Stimulated activated CD4-positive, alpha-beta T cell treated with anti-CD3 and anti-CD28 coated beads, TNF-alpha, amount 100 ng/mL, for 4 hours (primary cell): ENCODE results near the gene SPSB4.
"Not testable (repeated sequence)": the region's sequence is repeated elsewhere in the genome, so short reads cannot be mapped to it uniquely, and the experiment has no call there.

Source experiments
- DNase-seq, 3 experiments: peaks; one replicate each; pipeline ENCODE4 v3.0.0-alpha.2; 2020; ENCODE audit warnings: low read depth in 3 of 3

The SPSB4 gene

DNA sequence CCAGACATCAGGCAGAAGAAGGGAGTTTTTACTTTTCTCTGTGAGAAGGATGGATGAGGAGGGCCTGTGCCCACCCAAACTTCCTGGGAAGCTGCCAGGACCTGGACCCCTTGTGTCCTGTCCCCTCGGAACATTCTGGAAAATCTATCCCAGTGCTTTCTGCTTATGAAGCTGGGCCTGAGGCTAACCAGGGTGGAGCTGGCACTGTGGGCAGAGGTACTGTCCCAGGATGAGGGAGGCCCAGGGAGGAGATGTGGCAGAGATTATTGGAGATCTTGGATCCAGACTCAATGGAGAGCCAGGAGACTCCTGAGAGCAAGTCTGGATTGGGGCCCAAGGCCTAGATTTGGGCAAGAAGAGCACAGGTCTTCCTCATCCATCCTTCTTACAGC, 44.4 kb downstream of the SPSB4 start:
- no peak for DNase-seq

DNA sequence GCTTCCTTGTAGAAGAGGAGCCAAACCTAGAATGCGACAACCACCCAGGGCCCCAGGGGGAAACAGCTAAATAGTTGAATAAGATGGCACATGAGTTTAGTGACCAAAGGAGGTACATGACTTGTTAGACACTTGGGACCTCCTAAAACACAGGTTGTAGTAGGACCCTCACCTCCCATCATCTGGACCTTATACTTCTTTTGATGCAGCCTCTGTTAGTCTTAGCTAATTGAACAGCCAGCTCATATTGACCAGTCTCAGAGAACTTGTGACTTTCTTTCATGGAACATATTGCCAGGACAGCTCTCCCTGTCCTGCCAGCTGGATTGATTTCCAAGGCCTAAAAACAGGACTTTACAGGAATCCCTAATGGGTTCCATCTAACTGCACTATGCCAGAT, 45.0 kb downstream of the SPSB4 start:
- DNase-seq: no peak

- DNase-seq: no peak
Measured at GRCh38 chr3:141096981-141097380, 45.8 kb downstream of the SPSB4 start.

DNA sequence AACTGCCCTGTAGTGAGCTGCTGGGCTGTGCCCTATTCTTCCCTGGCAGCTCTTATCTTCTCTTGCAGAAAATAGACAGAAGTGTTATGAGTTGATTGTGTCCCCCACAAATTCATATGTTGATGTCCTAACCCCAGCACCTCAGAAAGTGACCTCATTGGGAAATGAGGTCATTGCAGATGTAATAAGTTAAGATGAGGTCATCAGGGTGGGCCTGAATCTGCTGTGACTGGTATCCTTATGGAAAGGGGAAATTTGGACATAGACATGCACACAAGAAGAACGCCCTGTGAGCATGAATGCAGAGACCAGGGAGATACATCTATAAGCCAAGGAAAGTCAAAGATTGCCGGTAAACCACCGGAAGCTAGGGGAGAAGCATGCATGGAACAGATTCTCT, 49.0 kb downstream of the SPSB4 start:
- no peak for DNase-seq

DNA sequence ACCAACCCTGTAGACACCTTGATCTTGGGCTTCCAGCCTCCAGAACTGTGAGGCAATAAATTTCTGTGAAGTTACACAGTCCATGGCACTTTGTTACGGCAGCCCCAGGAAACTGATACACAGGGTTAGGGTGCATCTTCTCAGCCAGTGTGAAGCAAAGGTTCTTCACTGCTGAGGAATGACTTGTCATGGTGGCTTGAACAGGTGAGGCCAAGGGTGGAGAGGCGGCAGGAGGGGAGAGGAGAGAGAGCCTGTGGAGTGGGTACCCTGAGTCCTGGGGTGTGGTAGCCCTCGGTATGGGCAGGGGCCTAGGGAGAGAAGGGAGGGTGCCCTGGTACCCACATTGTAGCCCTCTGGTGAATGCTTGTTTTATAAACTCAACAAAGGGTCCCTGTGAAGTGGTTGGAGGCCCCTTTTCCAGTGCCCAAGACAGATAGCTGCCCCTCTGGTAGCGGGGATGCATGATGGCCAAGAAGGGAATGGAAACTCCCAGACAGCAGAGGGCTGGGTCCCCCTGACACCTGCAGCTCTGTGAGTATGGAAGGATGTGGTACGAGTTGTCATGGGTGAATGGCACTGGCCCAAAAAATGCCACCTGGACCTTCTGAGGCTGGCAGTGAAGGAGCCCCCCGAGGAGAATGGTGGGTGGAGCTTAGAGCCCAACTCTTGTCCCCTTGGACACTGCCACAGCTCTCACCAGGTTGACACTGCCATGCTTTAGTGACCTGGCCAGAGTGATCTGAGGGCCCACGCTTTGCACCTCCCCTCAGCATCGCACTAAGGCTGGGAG, 49.6 kb downstream of the SPSB4 start:
- no peak for DNase-seq

GRCh38 chr3:141102372-141102771, 51.2 kb downstream of the SPSB4 start:
- no peak for DNase-seq

GRCh38 chr3:141103067-141103466, 51.9 kb downstream of the SPSB4 start:
- DNase-seq: no peak

DNA sequence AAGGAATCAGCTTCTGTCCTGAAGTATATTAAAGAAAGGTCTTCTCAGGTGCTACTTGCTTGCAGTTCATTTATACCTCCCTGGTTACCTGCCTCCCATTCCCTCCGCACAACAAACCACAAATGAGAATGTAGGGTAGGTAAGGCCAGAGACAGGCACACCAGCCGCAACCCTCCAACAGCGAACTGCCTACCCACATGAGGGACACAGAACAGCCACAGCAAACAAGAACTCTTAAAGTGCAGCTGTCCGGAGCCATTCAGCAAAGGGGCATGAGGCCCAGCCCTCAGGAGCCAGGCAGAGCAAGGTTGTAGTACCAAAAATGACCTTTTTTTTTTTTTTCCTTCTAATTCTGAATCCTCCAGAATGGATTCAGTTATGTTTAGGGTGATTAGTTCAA, 52.4 kb downstream of the SPSB4 start:
- no peak for DNase-seq

- DNase-seq: no peak
Measured at GRCh38 chr3:141104151-141104821, 53.1 kb downstream of the SPSB4 start.

GRCh38 chr3:141105828-141106628, 54.9 kb downstream of the SPSB4 start:
- DNase-seq: peak in 2 of 3 experiments; percentile 13 to 31

- DNase-seq: no peak
Measured at GRCh38 chr3:141106842-141107241, 55.7 kb downstream of the SPSB4 start.

DNA sequence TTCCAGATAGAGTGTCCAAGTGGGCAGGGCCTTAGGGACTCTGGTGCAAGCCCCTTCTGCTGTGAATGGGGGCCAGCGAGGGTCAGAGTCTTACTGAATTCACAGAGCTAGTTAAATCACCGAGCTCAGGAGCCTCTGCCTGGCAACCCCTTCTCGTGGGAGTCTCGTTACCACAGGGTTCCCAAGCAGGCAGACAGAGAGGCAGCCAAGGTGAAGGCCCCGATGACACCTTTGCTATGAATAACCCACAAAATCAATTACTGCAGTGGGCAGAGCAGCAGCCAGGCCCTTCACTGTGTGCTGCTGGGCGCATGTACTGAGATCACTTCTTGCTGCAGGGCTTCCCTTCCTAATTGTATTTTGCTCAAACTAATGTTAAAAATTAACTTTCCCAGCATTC, 56.9 kb downstream of the SPSB4 start:
- DNase-seq: no peak

DNA sequence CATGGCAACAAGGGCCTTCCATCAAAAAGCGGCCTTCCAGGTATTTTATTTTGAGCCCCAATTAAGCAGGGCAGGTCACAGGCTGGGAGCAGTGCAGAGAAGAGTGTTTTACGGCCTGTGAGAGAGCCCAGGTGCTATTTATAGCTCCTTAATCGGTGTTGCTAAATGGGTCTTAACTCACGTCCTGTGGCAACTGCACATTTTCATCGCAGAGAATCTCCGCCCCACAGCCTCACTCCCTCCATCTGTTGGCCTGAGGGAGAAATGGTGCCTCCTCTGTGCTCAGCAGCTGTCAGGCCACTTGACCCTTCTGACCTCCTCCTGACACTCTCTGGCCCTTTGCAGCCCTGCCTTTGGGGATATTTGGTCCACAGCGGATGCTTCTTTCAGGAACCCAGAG, 58.6 kb downstream of the SPSB4 start:
- DNase-seq: no peak

DNA sequence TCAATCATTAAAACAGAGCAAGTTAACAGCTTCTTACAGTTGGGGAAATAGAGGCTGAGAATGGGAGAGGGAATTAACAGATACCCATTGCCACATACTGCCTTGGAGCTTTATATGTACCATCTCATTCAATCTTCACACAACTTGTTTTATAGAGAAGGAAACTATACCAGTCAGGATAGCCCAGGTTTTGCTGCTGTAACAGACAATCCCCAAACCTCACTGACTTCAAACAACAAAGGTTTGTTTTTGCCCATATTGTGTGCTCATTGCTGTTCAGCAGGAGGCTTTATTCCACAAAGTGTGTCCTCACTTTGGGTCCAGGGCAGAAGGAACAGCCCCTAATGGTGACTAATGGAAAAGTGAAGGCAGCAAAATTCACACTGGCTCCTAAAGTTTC, 59.2 kb downstream of the SPSB4 start:
- no peak for DNase-seq

DNA sequence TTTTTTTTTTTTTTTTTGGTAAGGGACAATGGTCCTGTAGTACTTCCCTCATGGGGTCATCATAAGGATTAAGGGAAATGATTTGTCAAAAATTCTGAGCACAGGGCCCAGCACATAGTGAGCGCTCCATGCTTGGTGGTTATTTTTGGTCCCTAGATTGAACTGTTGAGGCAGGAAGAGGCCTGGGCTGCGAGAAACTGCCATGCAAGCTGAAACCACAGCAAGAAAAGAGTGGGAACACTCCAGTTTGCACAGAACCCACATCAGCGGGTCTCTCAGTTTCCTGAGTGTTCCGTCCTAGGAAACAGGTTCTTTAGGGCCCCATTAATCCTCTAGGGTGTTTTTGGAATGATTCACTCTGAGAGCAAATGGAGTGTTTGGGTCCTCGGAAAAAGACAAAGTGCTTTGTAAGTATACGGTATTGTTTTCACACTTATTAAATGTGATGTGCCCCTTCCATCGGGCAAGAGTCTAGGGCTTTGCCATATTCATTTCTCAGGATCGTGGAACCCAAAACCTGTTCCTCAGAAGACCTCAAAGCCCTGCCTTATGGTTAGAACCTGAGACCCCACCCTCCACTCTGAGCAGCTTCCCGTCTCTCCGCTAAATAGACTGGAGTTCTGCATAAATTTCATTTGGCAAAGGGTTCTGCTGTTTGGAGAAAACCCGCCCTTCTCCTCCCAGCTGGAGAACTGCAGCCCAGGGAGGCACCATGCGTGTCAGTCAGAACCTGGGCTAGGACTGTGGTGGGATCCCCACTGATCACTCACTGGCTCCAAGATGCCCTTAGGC, 60.4 kb downstream of the SPSB4 start:
- DNase-seq: no peak

GRCh38 chr3:141112686-141113297, 61.6 kb downstream of the SPSB4 start:
- no peak for DNase-seq

DNA sequence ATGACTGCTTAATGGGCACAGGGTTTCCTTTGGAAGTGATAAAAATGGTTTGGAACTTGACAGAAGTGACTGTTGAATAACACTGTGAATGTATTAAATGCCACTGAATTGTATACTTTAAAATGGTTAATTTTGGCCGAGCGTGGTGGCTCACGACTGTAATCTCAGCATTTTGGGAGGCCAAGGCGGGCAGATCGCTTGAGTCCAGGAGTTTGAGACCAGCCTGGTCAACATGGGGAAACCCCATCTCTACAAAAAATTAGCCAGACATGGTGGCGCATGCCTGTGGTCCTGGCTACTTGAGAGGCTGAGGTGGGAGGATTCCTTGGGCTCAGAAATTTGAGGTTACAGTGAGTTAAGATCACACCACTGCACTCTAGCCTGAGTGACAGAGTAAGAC, 62.5 kb downstream of the SPSB4 start:
- DNase-seq: not testable (repeated sequence)

DNA sequence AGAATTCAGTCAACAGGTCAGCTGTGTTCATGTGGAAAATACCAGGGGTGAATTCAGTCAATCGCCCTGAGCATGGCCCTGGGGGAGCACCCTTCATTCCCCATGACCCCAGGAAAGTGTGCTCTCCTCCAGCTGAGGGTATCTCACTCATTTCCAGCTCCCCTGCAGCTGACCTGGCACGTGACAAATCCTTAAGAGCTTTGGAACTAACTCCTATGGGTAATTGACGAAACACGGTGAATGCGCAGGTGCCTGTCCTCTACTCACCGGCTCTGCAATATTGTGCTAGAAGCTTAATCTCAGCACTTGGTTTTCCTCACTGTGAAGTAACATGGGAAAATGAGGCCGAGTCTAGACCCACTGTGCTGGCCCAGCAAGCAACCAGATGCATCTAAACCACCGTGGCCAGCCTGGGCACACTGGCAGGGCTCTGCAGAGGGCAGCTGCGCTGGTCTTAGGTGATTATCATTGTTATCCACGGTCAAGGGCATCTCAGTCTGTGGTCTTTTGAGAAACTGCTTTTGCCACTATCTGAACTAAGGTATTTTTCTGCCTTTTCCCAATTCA, 63.1 kb downstream of the SPSB4 start:
- no peak for DNase-seq

- DNase-seq: no peak
Measured at GRCh38 chr3:141114816-141115460, 63.8 kb downstream of the SPSB4 start.

- no peak for DNase-seq
Measured at GRCh38 chr3:141115789-141116541, 64.8 kb downstream of the SPSB4 start.
